H9 (cell line): Measurements from ENCODE around the gene VEGFB. TPM values are rescaled to one million over a fixed set of nuclear protein-coding genes. Genes with fewer than 3 reads are reported as not detected.
A peak's percentile ranks its signal among the peaks of the same experiment; 100 is the strongest.

Source experiments
- DNase-seq: peaks from one replicate; pipeline ENCODE4 v3.0.0-alpha.2; 2017
- H2AFZ ChIP-seq: one replicate; pipeline ENCODE4 v1.6.1; 2013; ENCODE audit warnings: mild to moderate bottlenecking, low read length, control low read depth, moderate library complexity
- H2AK5ac ChIP-seq: 2 replicates; pipeline ENCODE4 v1.6.1; 2013; ENCODE audit warnings: low read length, control low read depth, mixed read lengths; ENCODE audit not compliant: insufficient read length
- H2BK120ac ChIP-seq: one replicate; pipeline ENCODE4 v1.6.1; 2013; ENCODE audit warnings: low read depth, mild to moderate bottlenecking, low read length, control low read depth, inconsistent platforms; ENCODE audit not compliant: poor library complexity, severe bottlenecking
- H2BK12ac ChIP-seq: 2 replicates; pipeline ENCODE4 v1.6.1; 2013; ENCODE audit warnings: low read length, control low read depth, mixed read lengths, low read depth; ENCODE audit not compliant: insufficient read length
- H2BK15ac ChIP-seq: 2 replicates; pipeline ENCODE4 v1.6.1; 2013; ENCODE audit warnings: low read depth, low read length, control low read depth
- H2BK20ac ChIP-seq: one replicate; pipeline ENCODE4 v1.6.1; 2013; ENCODE audit warnings: low read depth, mild to moderate bottlenecking, low read length, control low read depth, inconsistent platforms; ENCODE audit not compliant: poor library complexity, severe bottlenecking
- H2BK5ac ChIP-seq: 2 replicates; pipeline ENCODE4 v1.6.1; 2013; ENCODE audit warnings: low read length, control low read depth, mixed read lengths; ENCODE audit not compliant: insufficient read length
- H3K14ac ChIP-seq: 2 replicates; pipeline ENCODE4 v1.6.1; 2013; ENCODE audit warnings: low read length, control low read depth; ENCODE audit not compliant: insufficient read depth
- H3K18ac ChIP-seq: 2 replicates; pipeline ENCODE4 v1.6.1; 2013; ENCODE audit warnings: low read depth, mild to moderate bottlenecking, mixed read lengths, low read length, control low read depth; ENCODE audit not compliant: insufficient read length
- H3K23ac ChIP-seq: 2 replicates; pipeline ENCODE4 v1.6.1; 2013; ENCODE audit warnings: low read length, control low read depth, mixed read lengths, low read depth; ENCODE audit not compliant: insufficient read length
- H3K23me2 ChIP-seq: 2 replicates; pipeline ENCODE4 v1.6.1; 2013; ENCODE audit warnings: low read depth, mild to moderate bottlenecking, mixed read lengths, low read length, control low read depth; ENCODE audit not compliant: insufficient read length, poor library complexity, severe bottlenecking
- H3K27ac ChIP-seq: 2 replicates; pipeline ENCODE4 v1.5.1; 2013; ENCODE audit warnings: low read length, control low read depth, mixed read lengths, low read depth; ENCODE audit not compliant: insufficient read length
- H3K27me3 ChIP-seq: 2 replicates; pipeline ENCODE4 v1.6.1; 2013; ENCODE audit warnings: low read length, control low read depth, inconsistent platforms; ENCODE audit not compliant: insufficient read depth
- H3K4ac ChIP-seq: 2 replicates; pipeline ENCODE4 v1.6.1; 2013; ENCODE audit warnings: low read depth, mild to moderate bottlenecking, control low read depth, inconsistent platforms, low read length, moderate library complexity
- H3K4me1 ChIP-seq: 2 replicates; pipeline ENCODE4 v1.6.1; 2013; ENCODE audit warnings: low read length, control low read depth, inconsistent platforms; ENCODE audit not compliant: insufficient read depth
- H3K4me2 ChIP-seq: 2 replicates; pipeline ENCODE4 v1.6.1; 2013; ENCODE audit warnings: low read length, control low read depth, mixed read lengths; ENCODE audit not compliant: insufficient read length, insufficient read depth
- H3K56ac ChIP-seq: 2 replicates; pipeline ENCODE4 v1.6.1; 2013; ENCODE audit warnings: low read depth, mild to moderate bottlenecking, mixed read lengths, low read length, control low read depth; ENCODE audit not compliant: insufficient read length
- H3K79me1 ChIP-seq: 2 replicates; pipeline ENCODE4 v1.6.1; 2013; ENCODE audit warnings: low read depth, mild to moderate bottlenecking, moderate library complexity, low read length, control low read depth, inconsistent platforms; ENCODE audit not compliant: insufficient read depth, poor library complexity, severe bottlenecking
- H3K79me2 ChIP-seq: 2 replicates; pipeline ENCODE4 v1.6.1; 2013; ENCODE audit warnings: low read length, control low read depth, inconsistent platforms; ENCODE audit not compliant: insufficient read depth
- H3K9ac ChIP-seq: 2 replicates; pipeline ENCODE4 v1.6.1; 2013; ENCODE audit warnings: low read length, control low read depth, mixed read lengths; ENCODE audit not compliant: insufficient read length; ENCODE audit errors: extremely low read depth
- H3K9me3 ChIP-seq: one replicate; pipeline ENCODE4 v1.6.1; 2013; ENCODE audit warnings: low read depth, low read length, inconsistent platforms; ENCODE audit not compliant: control insufficient read depth
- H3T11ph ChIP-seq: one replicate; pipeline ENCODE4 v1.6.1; 2013; ENCODE audit warnings: mild to moderate bottlenecking, low read length, control low read depth, inconsistent platforms
- H4K20me1 ChIP-seq: one replicate; pipeline ENCODE4 v1.6.1; 2013; ENCODE audit not compliant: control insufficient read depth, insufficient read length, insufficient read depth
- H4K5ac ChIP-seq: 2 replicates; pipeline ENCODE4 v1.6.1; 2013; ENCODE audit warnings: low read depth, mild to moderate bottlenecking, mixed read lengths, low read length, control low read depth; ENCODE audit not compliant: insufficient read length
- H4K8ac ChIP-seq: replicated peaks from 2 replicates; pipeline ENCODE4 v1.6.1; 2013; ENCODE audit warnings: low read length, control low read depth, mixed read lengths, low read depth; ENCODE audit not compliant: insufficient read length
- H4K91ac ChIP-seq: 2 replicates; pipeline ENCODE4 v1.6.1; 2013; ENCODE audit warnings: low read depth, mild to moderate bottlenecking, moderate library complexity, mixed read lengths, low read length, control low read depth; ENCODE audit not compliant: insufficient read length
- H3K27ac Mint-ChIP-seq, 3 experiments: 2 replicates in 2 of 3; 3 replicates in 1 of 3; pipeline ENCODE4 v1.8.0; 2020 to 2021; ENCODE audit warnings: mixed read lengths in 3 of 3, mild to moderate bottlenecking in 1 of 3, moderate library complexity in 1 of 3
- H3K27me3 Mint-ChIP-seq: 2 replicates; pipeline ENCODE4 v1.8.0; 2021; ENCODE audit warnings: low read depth, mild to moderate bottlenecking, moderate library complexity, mixed read lengths
- H3K36me3 Mint-ChIP-seq, 3 experiments: 2 replicates in 2 of 3; 3 replicates in 1 of 3; pipeline ENCODE4 v1.8.0; 2020 to 2021; ENCODE audit warnings: low read depth in 3 of 3, mixed read lengths in 3 of 3; ENCODE audit not compliant: insufficient read depth in 1 of 3
- H3K4me1 Mint-ChIP-seq, 2 experiments: 2 replicates each; pipeline ENCODE4 v1.8.0; 2020; ENCODE audit warnings: mixed read lengths in 2 of 2
- H3K4me3 Mint-ChIP-seq, 2 experiments: 2 replicates in 1 of 2; 3 replicates in 1 of 2; pipeline ENCODE4 v1.8.0; 2020 to 2021; ENCODE audit warnings: mild to moderate bottlenecking in 2 of 2, mixed read lengths in 2 of 2, moderate library complexity in 1 of 2
- H3K9me3 Mint-ChIP-seq, 2 experiments: 2 replicates in 1 of 2; 3 replicates in 1 of 2; pipeline ENCODE4 v1.8.0; 2020; ENCODE audit warnings: mild to moderate bottlenecking in 2 of 2, mixed read lengths in 2 of 2, moderate library complexity in 1 of 2
- CTCF ChIP-seq: fragments of 200-600 bp; sonication (generic); conservative IDR thresholded peaks from 3 replicates; pipeline ENCODE4 v1.8.0; 2021; ENCODE audit warnings: antibody characterized with exemption, mild to moderate bottlenecking
- WGBS: extraction: QIAGEN DNeasy Blood & Tissue Kit; methylation state at CpG from one replicate; pipeline ENCODE4 v1.1.7; 2013; ENCODE audit warnings: missing lambda C conversion rate, low lambda C conversion rate, mixed read lengths; ENCODE audit not compliant: insufficient read length; ENCODE audit errors: extremely low coverage; 5-methylcytosine and 5-hydroxymethylcytosine counted together
- total RNA-seq: library from RNA; stranded (reverse); gene quantifications from 2 replicates; pipeline ENCODE4 v1.2.1, GENCODE V29; 2021

Gene VEGFB
- total RNA-seq, 1 experiment from 2014 or later: 57.7 TPM

- WGBS: no CpG with 5 or more reads among the region's 5 CpGs
- Histone ChIP-seq H3K23me2 (peaks cover 12% of the 10 kb centered on the region), H2AK5ac (no peak overlapping the region), H2BK12ac (no peak overlapping the region), H2AFZ (no peak overlapping the region), H3K14ac (no peak overlapping the region), H3K79me2 (peaks cover 2% of the 10 kb centered on the region; the same call in 1 of the 2 replicates), H4K5ac (no peak overlapping the region), H3K4ac (no peak overlapping the region), H3K79me1 (no peaks in the 10 kb centered on the region), H3K18ac (no peak overlapping the region), H3K4me1 (no peaks in the 10 kb centered on the region), H2BK20ac (no peak overlapping the region), H3K27me3 (no peaks in the 10 kb centered on the region), H3K4me2 (no peak overlapping the region), H3K9me3 (no peaks in the 10 kb centered on the region), H3T11ph (no peak overlapping the region), H4K8ac (no peak overlapping the region), H2BK15ac (no peak overlapping the region), H3K27ac (no peak overlapping the region), H3K9ac (no peak overlapping the region), H2BK120ac (no peak overlapping the region), H4K91ac (no peak overlapping the region), H3K23ac (no peak overlapping the region), H3K56ac (no peak overlapping the region), H4K20me1 (no peaks in the 10 kb centered on the region), H2BK5ac (no peak overlapping the region)
- H3K9me3 Mint-ChIP-seq: no peaks in the 10 kb centered on the region
- peak overlapping the region in 1 of 2 experiments; percentile 26; a peak in 1 of 5 replicates for H3K4me3 Mint-ChIP-seq
- H3K27me3 Mint-ChIP-seq: no peaks in the 10 kb centered on the region
- peaks cover 28 to 30% of the 10 kb centered on the region in 2 experiments for H3K4me1 Mint-ChIP-seq
- H3K27ac Mint-ChIP-seq: no peak overlapping the region
- H3K36me3 Mint-ChIP-seq: peaks cover 10 to 40% (median 23%) of the 10 kb centered on the region in 3 experiments
- no peak for TF ChIP-seq CTCF
- DNase-seq: no peak
Observed at GRCh38 chr11:64238999-64239398, 4.6 kb downstream of the VEGFB start.
